GM18526 (cell line): ENCODE results near the gene CRIP2.

Experiments
- POLR2A ChIP-seq: IDR thresholded peaks from 3 replicates; pipeline ENCODE4 v1.6.1; 2011; ENCODE audit not compliant: insufficient read length; ENCODE audit errors: extremely low read depth

Gene CRIP2

GRCh38 chr14:105450864-105451720 lies 23.5 kb upstream of the CRIP2 start:
- TF ChIP-seq POLR2A, result no peak

- no peak for TF ChIP-seq POLR2A
These were observed 21.7 kb upstream of the CRIP2 start for GRCh38 chr14:105452963-105453362.

- no peak for TF ChIP-seq POLR2A
These were observed 20.8 kb upstream of the CRIP2 start for GRCh38 chr14:105453847-105454246.

- no peak for TF ChIP-seq POLR2A
These were observed 19.5 kb upstream of the CRIP2 start for GRCh38 chr14:105455086-105455640.

- no peak for TF ChIP-seq POLR2A
These were observed 18.6 kb upstream of the CRIP2 start for GRCh38 chr14:105455766-105456660.

- no peak for TF ChIP-seq POLR2A
These were observed 17.6 kb upstream of the CRIP2 start for GRCh38 chr14:105456736-105457617.

- TF ChIP-seq POLR2A, result no peak
These were observed 16.6 kb upstream of the CRIP2 start for GRCh38 chr14:105458010-105458409.

- no peak for TF ChIP-seq POLR2A
These were observed 16.1 kb upstream of the CRIP2 start for GRCh38 chr14:105458571-105458970.

- no peak for TF ChIP-seq POLR2A
These were observed 14.5 kb upstream of the CRIP2 start for GRCh38 chr14:105460116-105460515.

- no peak for TF ChIP-seq POLR2A
These were observed 14.0 kb upstream of the CRIP2 start for GRCh38 chr14:105460616-105461015.

- no peak for TF ChIP-seq POLR2A
These were observed 12.7 kb upstream of the CRIP2 start for GRCh38 chr14:105461903-105462302.

- no peak for TF ChIP-seq POLR2A
These were observed 10.1 kb upstream of the CRIP2 start for GRCh38 chr14:105464501-105464900.

- TF ChIP-seq POLR2A, result no peak
These were observed 9.2 kb upstream of the CRIP2 start for GRCh38 chr14:105465209-105466031.
